Breast epithelium (tissue), 3 donors: ENCODE measurements around the gene FAAP20.

Experiments used
- CTCF ChIP-seq, 3 donors: fragments of 450-650 bp; IDR thresholded peaks; one replicate each; pipeline ENCODE4 v1.5.1; 2016 to 2017; ENCODE audit warnings: antibody characterized with exemption in 3 of 3, mild to moderate bottlenecking in 3 of 3, moderate library complexity in 3 of 3
- POLR2A ChIP-seq: fragments of 450-650 bp; IDR thresholded peaks from one replicate; pipeline ENCODE4 v1.6.1; 2016; ENCODE audit warnings: antibody characterized with exemption, mild to moderate bottlenecking, moderate library complexity
- POLR2AphosphoS5 ChIP-seq, 3 donors: sonication (generic); formaldehyde crosslinking; IDR thresholded peaks; one replicate each; pipeline ENCODE4 v1.6.1; 2017; ENCODE audit warnings: antibody characterized with exemption in 3 of 3

GRCh38 chr1:2192031-2192995 lies 2.3 kb downstream of the FAAP20 start:
- TF ChIP-seq CTCF (IDR thresholded peaks at IDR 0.05) (no peak), POLR2A (no peak), POLR2AphosphoS5 (IDR thresholded peaks at IDR 0.05) (no peak)
